Caco-2 (cell line): ENCODE results near the gene NLGN3. TPM values are rescaled to one million over a fixed set of nuclear protein-coding genes. Genes with fewer than 3 reads are reported as not detected.

ENCODE experiments used
- BruUV-seq: library from RNA; stranded (reverse); fragments of 400-500 nt; replicated peaks from 2 replicates; lab custom pipeline; 2021; lab: Mats Ljungman, UMichigan
- CTCF ChIA-PET: fragments of 300-600 bp; sonication (Branson Sonifier 250); formaldehyde crosslinking; loops from one replicate; lab custom pipeline; 2022; ENCODE audit warnings: antibody characterized with exemption; lab: Charles Lee
- POLR2A ChIA-PET: fragments of 300-600 bp; sonication (Branson Sonifier 250); formaldehyde crosslinking; loops from one replicate; lab custom pipeline; 2022; ENCODE audit warnings: antibody characterized with exemption; lab: Charles Lee
- DNase-seq, 2 experiments: peaks; one replicate each; pipeline versions ENCODE4 v3.0.0 to v3.0.0-alpha.2; 2020 to 2022
- H3K27me3 ChIP-seq: replicated peaks from 2 replicates; pipeline ENCODE4 v1.6.0; 2011; ENCODE audit warnings: low read length; ENCODE audit not compliant: control insufficient read depth, insufficient read depth
- H3K36me3 ChIP-seq: 2 replicates; pipeline ENCODE4 v1.5.1; 2011; ENCODE audit warnings: low read length; ENCODE audit not compliant: control insufficient read depth, insufficient read depth
- H3K4me1 ChIP-seq: fragments of 250-450 bp; sonication (Bioruptor Pico); 2 replicates; pipeline ENCODE4 v1.5.1; 2020; ENCODE audit warnings: mild to moderate bottlenecking
- H3K4me3 ChIP-seq: 2 replicates; pipeline ENCODE4 v1.5.1; 2011; ENCODE audit warnings: low read depth, mild to moderate bottlenecking, control low read depth, low read length
- H3K9me3 ChIP-seq: fragments of 250-450 bp; sonication (Bioruptor Pico); 2 replicates; pipeline ENCODE4 v1.5.1; 2020; ENCODE audit warnings: mild to moderate bottlenecking, moderate library complexity
- H3K27ac Mint-ChIP-seq: one replicate; pipeline ENCODE4 v1.8.0; 2022; ENCODE audit warnings: mixed read lengths; ENCODE audit not compliant: unreplicated experiment
- H3K27me3 Mint-ChIP-seq: one replicate; pipeline ENCODE4 v1.8.0; 2022; ENCODE audit warnings: mixed read lengths; ENCODE audit not compliant: insufficient read depth, unreplicated experiment
- H3K36me3 Mint-ChIP-seq: one replicate; pipeline ENCODE4 v1.8.0; 2022; ENCODE audit warnings: mild to moderate bottlenecking, mixed read lengths; ENCODE audit not compliant: insufficient read depth, unreplicated experiment
- H3K4me1 Mint-ChIP-seq: one replicate; pipeline ENCODE4 v1.8.0; 2022; ENCODE audit warnings: low read depth, mixed read lengths; ENCODE audit not compliant: unreplicated experiment
- H3K4me3 Mint-ChIP-seq: one replicate; pipeline ENCODE4 v1.8.0; 2022; ENCODE audit warnings: mild to moderate bottlenecking, moderate library complexity, mixed read lengths; ENCODE audit not compliant: unreplicated experiment
- H3K9me3 Mint-ChIP-seq: one replicate; pipeline ENCODE4 v1.8.0; 2022; ENCODE audit warnings: mixed read lengths; ENCODE audit not compliant: unreplicated experiment
- CTCF ChIP-seq, 2 experiments: fragments of 200-600 bp in 1 of 2; IDR thresholded peaks; 1 replicate in 1 of 2; 2 replicates in 1 of 2; pipeline versions ENCODE4 v1.5.1 to v1.8.0; 2011 to 2022; ENCODE audit warnings: antibody characterized with exemption in 1 of 2, control low read depth in 1 of 2, inconsistent platforms in 1 of 2, low read depth in 1 of 2, low read length in 1 of 2, mild to moderate bottlenecking in 1 of 2, moderate library complexity in 1 of 2; ENCODE audit not compliant: insufficient read depth in 1 of 2, severe bottlenecking in 1 of 2, unreplicated experiment in 1 of 2
- intact Hi-C: fragments of 100-400 bp; cut with micrococcal nuclease; formaldehyde crosslinking; loops from one replicate; pipeline ENCODE4 v1.10.0; 2022; ENCODE audit not compliant: unreplicated experiment
- total RNA-seq: library from RNA; stranded (reverse); gene quantifications from 2 replicates; pipeline ENCODE4 v1.2.3, GENCODE V29; 2022

Gene NLGN3
- total RNA-seq, 1 experiment from 2014 or later = 0.61 TPM

DNA sequence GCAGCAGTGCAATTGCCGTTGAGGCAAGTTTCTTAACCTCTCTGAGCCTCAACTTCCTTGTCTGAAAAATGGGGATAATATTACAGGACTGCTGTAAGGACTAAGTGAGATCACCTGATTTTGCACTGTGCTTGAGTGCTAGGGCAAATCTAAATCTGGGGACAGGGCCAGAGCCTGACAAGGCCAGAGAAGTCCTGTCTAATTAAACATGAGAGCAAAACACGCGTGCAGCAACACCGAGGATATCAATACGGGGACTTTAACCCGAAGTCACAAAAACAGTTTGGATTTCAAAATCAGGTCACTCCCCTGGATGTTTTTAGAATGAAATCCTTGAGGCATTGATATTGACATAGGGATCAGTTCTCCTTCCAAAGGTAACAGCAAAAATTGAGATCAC lies 72.7 kb downstream of the NLGN3 start:
- peaks cover 14% of the 10 kb centered on the region for H3K36me3 Mint-ChIP-seq
- POLR2A ChIA-PET = interaction anchor here (0.6 to 1.7 kb wide), 3 partner anchors 36 to 149 kb away, joined by 3 to 8 read pairs (median 5); partner anchors contain the start of genes NONO and TAF1
- peak overlapping the region; percentile 73 for H3K27ac Mint-ChIP-seq
- H3K4me1 ChIP-seq = peaks cover 22% of the 10 kb centered on the region
- no peaks in the 10 kb centered on the region for H3K9me3 ChIP-seq
- peak in 1 of 2 experiments; percentile 31 for DNase-seq
- CTCF ChIA-PET = interaction anchor here (0.7 kb wide), 1 partner anchor 286 kb away, joined by 7 read pairs; no protein-coding TSS in a partner anchor
- H3K4me3 Mint-ChIP-seq = peak overlapping the region; percentile 65
- peaks cover 37% of the 10 kb centered on the region for H3K4me1 Mint-ChIP-seq
- no peaks in the 10 kb centered on the region for H3K9me3 Mint-ChIP-seq
- intact Hi-C loops = loop anchor here (1.0 to 10.0 kb wide), 2 partner anchors 33 to 68 kb away; partner anchors contain the start of gene NONO
- TF ChIP-seq CTCF (IDR thresholded peaks at IDR 0.05; ENCODE audit: insufficient read depth in 1 of 2, low read depth in 1 of 2, low read length in 1 of 2, severe bottlenecking in 1 of 2, unreplicated experiment in 1 of 2) = no peak
- no peaks in the 10 kb centered on the region for H3K27me3 ChIP-seq
- no peaks in the 10 kb centered on the region for H3K27me3 Mint-ChIP-seq
- H3K4me3 ChIP-seq = peak overlapping the region; percentile 32
- no peaks in the 10 kb centered on the region for H3K36me3 ChIP-seq
- BruUV-seq = no TSS peak

Other genes starting within 250 kb of the NLGN3 start
- gene TEX11, start 236.1 kb upstream of the NLGN3 start, total RNA-seq = 0.23 TPM in 1 of 2 replicates, not detected in the other
- 0.23 TPM in 2 replicates for gene SLC7A3, start 213.7 kb upstream of the NLGN3 start, total RNA-seq
- gene SNX12, start 76.5 kb upstream of the NLGN3 start, total RNA-seq = 88.0 and 89.0 TPM in 2 replicates
- 13.7 and 17.4 TPM in 2 replicates for gene FOXO4, start 49.0 kb upstream of the NLGN3 start, total RNA-seq
- 1.5 TPM in 1 of 2 replicates, not detected in the other for gene CXorf65, start 38.1 kb upstream of the NLGN3 start, total RNA-seq
- gene IL2RG, start 33.3 kb upstream of the NLGN3 start, total RNA-seq = 5.1 and 9.6 TPM in 2 replicates
- 44.1 and 55.4 TPM in 2 replicates for gene MED12, start 26.2 kb upstream of the NLGN3 start, total RNA-seq
- 35.7 and 37.6 TPM in 2 replicates for gene GJB1, start 78.4 kb downstream of the NLGN3 start, total RNA-seq
- 51.9 and 55.1 TPM in 2 replicates for gene ZMYM3, start 109.3 kb downstream of the NLGN3 start, total RNA-seq
- gene NONO, start 138.8 kb downstream of the NLGN3 start, total RNA-seq = 477 and 482 TPM in 2 replicates
- 4.2 and 6.1 TPM in 2 replicates for gene ITGB1BP2, start 156.9 kb downstream of the NLGN3 start, total RNA-seq
- 40.7 and 41.2 TPM in 2 replicates for gene TAF1, start 221.5 kb downstream of the NLGN3 start, total RNA-seq